ENCODE data around the gene CELSR2. TPM values are rescaled to one million over a fixed set of nuclear protein-coding genes. Genes with fewer than 3 reads are reported as not detected.

Gene CELSR2
- total RNA-seq, 2 donors from 2014 or later: 4.2 to 6.1 TPM

- Histone ChIP-seq H3K27ac (no peak overlapping the region), H3K9ac (ENCODE audit: low read depth in 2 of 2, low read length in 2 of 2) (no peak overlapping the region), H3K36me3 (peaks cover 19% of the 10 kb centered on the region), H3K9me3 (no peaks in the 10 kb centered on the region), H3K4me1 (no peaks in the 10 kb centered on the region), H3K4me3 (no peak overlapping the region), H3K27me3 (no peaks in the 10 kb centered on the region)
- no peak for DNase-seq
- TF ChIP-seq CTCF (IDR thresholded peaks at IDR 0.05): no peak
- intact Hi-C loops (cut with DNase I): no loop called here
Measured at GRCh38 chr1:109225308-109225707, 24.0 kb upstream of the CELSR2 start.

DNA sequence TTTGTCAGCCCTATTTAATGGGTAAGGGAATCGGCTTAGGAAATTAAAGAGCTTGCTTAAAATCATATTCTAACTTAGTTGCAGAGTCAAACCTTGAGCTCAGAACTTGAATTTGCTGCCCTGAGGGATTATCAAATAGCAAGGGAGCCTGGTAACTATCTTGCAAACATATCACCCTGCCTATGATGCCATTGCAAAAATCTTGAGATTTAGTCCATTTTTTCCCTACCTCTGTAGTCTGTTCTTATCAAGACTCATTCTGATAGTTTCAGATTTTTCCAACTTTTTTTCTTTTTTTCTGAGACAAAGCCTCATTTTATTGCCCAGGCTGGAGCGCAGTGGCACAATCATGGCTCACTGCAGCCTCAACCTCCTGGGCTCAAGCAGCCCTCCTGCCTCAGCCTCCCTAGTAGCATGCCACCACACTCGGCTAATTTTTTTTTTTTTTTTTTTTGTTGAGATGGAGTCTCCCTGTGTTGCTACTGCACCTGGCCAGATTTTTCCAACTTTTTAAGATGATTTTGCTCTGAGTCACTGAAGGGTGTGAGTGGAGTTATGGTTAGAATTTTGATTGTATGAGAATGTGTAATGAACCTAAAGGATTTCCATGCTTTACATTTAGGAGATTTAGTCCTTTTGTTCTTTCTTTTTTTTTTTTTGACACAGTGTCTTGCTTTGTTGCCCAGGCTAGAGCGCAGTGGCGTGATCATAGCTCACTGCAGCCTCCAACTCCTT is 23.5 kb upstream of the CELSR2 start:
- H3K9ac ChIP-seq (ENCODE audit: low read depth in 2 of 2, low read length in 2 of 2): no peak overlapping the region
- peaks cover 22% of the 10 kb centered on the region for H3K36me3 ChIP-seq
- no peak overlapping the region for H3K27ac ChIP-seq
- no peaks in the 10 kb centered on the region for H3K9me3 ChIP-seq
- DNase-seq: no peak
- no peak for TF ChIP-seq CTCF (IDR thresholded peaks at IDR 0.05)
- H3K4me3 ChIP-seq: no peak overlapping the region
- intact Hi-C loops (cut with DNase I): no loop called here
- no peaks in the 10 kb centered on the region for H3K4me1 ChIP-seq
- H3K27me3 ChIP-seq: no peaks in the 10 kb centered on the region

GRCh38 chr1:109228167-109228566 is 21.2 kb upstream of the CELSR2 start:
- no peaks in the 10 kb centered on the region for H3K9me3 ChIP-seq
- DNase-seq: no peak
- intact Hi-C loops (cut with DNase I): no loop called here
- H3K9ac ChIP-seq (ENCODE audit: low read depth in 2 of 2, low read length in 2 of 2): no peak overlapping the region
- H3K36me3 ChIP-seq: peaks cover 27% of the 10 kb centered on the region
- H3K4me1 ChIP-seq: no peaks in the 10 kb centered on the region
- H3K27me3 ChIP-seq: no peaks in the 10 kb centered on the region
- TF ChIP-seq CTCF (IDR thresholded peaks at IDR 0.05): no peak
- H3K4me3 ChIP-seq: no peak overlapping the region
- H3K27ac ChIP-seq: no peak overlapping the region

DNA sequence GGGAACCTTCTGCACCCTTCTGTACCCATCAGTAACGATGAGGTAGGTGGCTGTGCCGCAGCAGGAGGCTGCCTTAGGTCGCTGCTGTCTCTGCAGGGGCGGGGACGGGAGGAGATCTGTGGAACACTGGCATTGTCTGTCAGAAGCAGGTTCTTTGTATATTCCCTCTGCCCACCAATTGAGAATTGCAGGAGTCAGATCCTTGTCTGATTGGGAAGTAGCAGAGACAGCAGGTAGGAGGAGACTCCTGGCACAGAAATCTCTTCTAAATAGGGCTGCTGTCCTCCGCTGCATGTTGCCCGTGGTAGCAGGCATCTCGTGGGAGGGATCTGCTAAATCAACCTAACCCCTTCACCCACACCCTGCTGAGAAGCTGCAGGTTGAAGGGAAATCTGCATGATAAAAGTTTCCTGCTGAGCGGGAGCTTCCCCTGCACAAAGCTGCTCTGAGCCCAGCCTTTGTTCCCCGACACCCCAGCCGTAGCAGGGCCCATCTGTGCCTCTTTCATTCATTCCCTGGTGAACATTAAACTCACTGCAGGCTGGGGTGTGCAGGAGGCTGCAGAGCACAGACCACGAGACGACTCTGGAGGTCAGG is 19.7 kb upstream of the CELSR2 start:
- TF ChIP-seq CTCF (IDR thresholded peaks at IDR 0.05): no peak
- no peaks in the 10 kb centered on the region for H3K4me1 ChIP-seq
- H3K9me3 ChIP-seq: no peaks in the 10 kb centered on the region
- H3K9ac ChIP-seq (ENCODE audit: low read depth in 2 of 2, low read length in 2 of 2): no peak overlapping the region
- H3K27me3 ChIP-seq: no peaks in the 10 kb centered on the region
- intact Hi-C loops (cut with DNase I): no loop called here
- H3K36me3 ChIP-seq: peaks cover 27% of the 10 kb centered on the region
- H3K27ac ChIP-seq: no peak overlapping the region
- no peak overlapping the region for H3K4me3 ChIP-seq
- no peak for DNase-seq

GRCh38 chr1:109231066-109231465 is 18.3 kb upstream of the CELSR2 start:
- TF ChIP-seq CTCF (IDR thresholded peaks at IDR 0.05): no peak
- Histone ChIP-seq H3K27ac (no peak overlapping the region), H3K4me1 (no peaks in the 10 kb centered on the region), H3K9ac (ENCODE audit: low read depth in 2 of 2, low read length in 2 of 2) (no peak overlapping the region), H3K4me3 (no peak overlapping the region), H3K27me3 (no peaks in the 10 kb centered on the region), H3K36me3 (peaks cover 38% of the 10 kb centered on the region), H3K9me3 (no peaks in the 10 kb centered on the region)
- intact Hi-C loops (cut with DNase I): no loop called here
- DNase-seq: no peak

Data from colonic mucosa (tissue), 4 donors.